Ovary (tissue), 10 donors: ENCODE measurements around the gene MICAL2. TPM values are rescaled to one million over a fixed set of nuclear protein-coding genes. Genes with fewer than 3 reads are reported as not detected.

ENCODE experiments used
- DNase-seq, 5 donors: peaks; one replicate each; pipeline ENCODE4 v3.0.0-alpha.2; 2019 to 2020
- H3K27ac ChIP-seq, 2 donors: fragments of 200-600 bp; one replicate each; pipeline versions ENCODE4 v1.5.1 to v1.8.0; 2019 to 2022
- H3K27me3 ChIP-seq: fragments of 200-600 bp; one replicate; pipeline ENCODE4 v1.8.0; 2022
- H3K36me3 ChIP-seq: fragments of 200-600 bp; sonication (generic); one replicate; pipeline ENCODE4 v1.5.1; 2019
- H3K4me1 ChIP-seq: one replicate; pipeline ENCODE4 v1.8.1; 2013; ENCODE audit warnings: mild to moderate bottlenecking, moderate library complexity; ENCODE audit not compliant: insufficient read depth
- H3K4me3 ChIP-seq: fragments of 200-600 bp; sonication (generic); one replicate; pipeline ENCODE4 v1.5.1; 2017
- H3K9me3 ChIP-seq, 2 donors: fragments of 200-600 bp in 1 of 2; sonication (generic) in 1 of 2; one replicate each; pipeline versions ENCODE4 v1.5.1 to v1.8.1; 2013 to 2019; ENCODE audit warnings: mild to moderate bottlenecking in 1 of 2, moderate library complexity in 1 of 2
- EP300 ChIP-seq: sonication (generic); formaldehyde crosslinking; IDR thresholded peaks from one replicate; pipeline ENCODE4 v1.6.1; 2017; ENCODE audit warnings: antibody characterized with exemption
- POLR2A ChIP-seq: fragments of 450-650 bp; IDR thresholded peaks from one replicate; pipeline ENCODE4 v1.6.1; 2017; ENCODE audit warnings: antibody characterized with exemption, mild to moderate bottlenecking, moderate library complexity
- WGBS, 3 donors: extraction: QIAGEN DNeasy Blood & Tissue Kit in 1 of 3; methylation state at CpG; one replicate each; pipeline versions ENCODE4 v1.1.5 to v1.1.7; 2013 to 2017; 5-methylcytosine and 5-hydroxymethylcytosine counted together
- intact Hi-C, 4 donors: fragments of 100-400 bp; cut with DNase I; formaldehyde crosslinking; loops; one replicate each; pipeline versions ENCODE4 v1.11.0 to v1.15.1; 2022 to 2023
- long read RNA-seq, 3 donors: library from polyadenylated mRNA in 2 of 3; unstranded in 2 of 3; transcript quantifications; one replicate each; pipeline ENCODE4 v2.0.0 and lab custom pipeline, GENCODE V29; 2021 to 2026
- polyA plus RNA-seq, 2 donors: library from polyadenylated mRNA; stranded (reverse); fragments of 200-250 nt in 1 of 2; fragments of 350-450 nt in 1 of 2; fragmentation: Illumina TruSeq in 1 of 2; extraction: RNeasy Lipid Tissue Mini Kit (QIAGEN cat#74804) in 1 of 2; gene quantifications; one replicate each; pipeline ENCODE4 v1.2.3, GENCODE V29; 2013 to 2014
- total RNA-seq, 7 donors: library from RNA; depleted of rRNA in 2 of 7; stranded (reverse); fragments of >200 nt in 2 of 7; fragmentation: NEBNext Ultra II Directional in 3 of 7; extraction: Animal tissue kit (Norgen Biotek cat#: 25700) in 3 of 7; gene quantifications; one replicate each; pipeline versions ENCODE4 v1.1.0 to v1.2.4, GENCODE V29; 2016 to 2023
- TF ChIP-seq, protein P1 (sequence below), 3 donors: fragments of 450-650 bp in 2 of 3; fragments of 200-600 bp in 1 of 3; IDR thresholded peaks; one replicate each; pipeline versions ENCODE4 v1.5.1 to v1.8.0; 2016 to 2022; ENCODE audit warnings: antibody characterized with exemption in 3 of 3, mild to moderate bottlenecking in 1 of 3
- donor health status: DM: no; HTN: no; CAD: no; lungs with moderate emphysema.
- donor health status: DM: no; HTN: no; CAD: no.
- donor health status: Bipolar disorder and iron deficiency.
- donor health status: DM: yes; HTN: yes; CAD: no.
- donor health status: DM: no; HTN: no; CAD: no.
- donor health status: DM: yes; HTN: yes; CAD: no.

Gene MICAL2
- 10 to 100 TPM; 11.0 to 68.5 (median 32.5) TPM for total RNA-seq
- 10 to 100 TPM; 10.7 to 73.6 TPM for polyA plus RNA-seq
- long read RNA-seq, donor 1, partial matches to known transcripts = 3 of 15 reads
- long read RNA-seq, donor 1, other reads (novel, unspliced or antisense) = 12 of 15 reads
- long read RNA-seq, donor 2 = 0 reads
- long read RNA-seq, donor 3, partial matches to known transcripts = 10 of 31 reads
- long read RNA-seq, donor 3, other reads (novel, unspliced or antisense) = 21 of 31 reads

- peak; percentile 82 to 92 (median 85) for DNase-seq
- Histone ChIP-seq H3K27ac (peak within 1 kb of the TSS; percentile 53 to 66), H3K9me3 (no peaks in the 10 kb centered on the region), H3K36me3 (no peaks in the 10 kb centered on the region), H3K4me1 (peaks cover 4% of the 10 kb centered on the region), H3K4me3 (peak within 1 kb of the TSS; percentile 72), H3K27me3 (no peaks in the 10 kb centered on the region)
- WGBS, 3 donors = 0 to 1% (median 1%) methylated on average over 45 to 56 of the region's 56 CpGs
- intact Hi-C loops = loop anchor here in 2 of 4 donors (10.0 kb wide), 2 partner anchors 115 to 125 kb away; no protein-coding TSS in a partner anchor
- TF ChIP-seq EP300 (no peak), POLR2A (peak; percentile 59)
Measured at GRCh38 chr11:12110201-12110713, at the start of gene MICAL2. Gene MICAL2, plus strand, starts transcription at chr11:12110590. Its CDS starts 51,566 bp downstream, at chr11:12162156.

DNA sequence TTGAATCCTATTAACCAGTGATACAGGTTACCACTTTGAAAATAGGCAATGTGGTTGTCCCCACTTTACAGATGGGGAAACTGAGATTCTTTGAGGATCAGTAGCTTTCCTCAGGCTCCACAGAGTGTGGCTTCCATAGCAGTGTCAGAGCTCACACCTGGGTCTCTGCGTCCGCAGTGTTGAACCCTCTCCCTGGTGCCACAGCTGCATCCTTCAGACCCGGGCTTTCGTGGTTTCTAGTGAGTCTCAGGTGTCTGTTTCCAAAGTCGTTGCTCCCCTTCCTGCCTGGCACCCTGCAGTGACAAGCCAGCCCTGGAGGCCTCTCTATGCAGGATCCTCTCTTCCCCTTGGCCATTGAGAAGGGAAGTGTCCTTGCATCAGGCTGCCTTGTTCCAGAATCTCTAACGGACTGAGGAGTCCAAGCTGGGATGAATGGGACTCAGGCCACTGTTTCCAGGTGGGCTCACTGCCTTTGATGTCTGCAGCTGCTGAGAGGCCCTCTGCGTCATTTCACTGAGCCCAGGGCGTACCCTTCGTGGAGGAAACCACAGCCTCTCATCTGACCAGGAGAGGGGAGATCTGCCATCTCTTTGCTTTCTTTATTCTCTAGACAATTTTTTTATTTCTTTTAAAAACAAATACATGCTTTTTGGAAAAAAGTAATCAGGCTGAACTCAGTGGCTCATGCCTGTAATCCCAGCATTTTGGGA, 48.4 kb upstream of the MICAL2 start:
- intact Hi-C loops = no loop called here
- Histone ChIP-seq H3K9me3 (no peaks in the 10 kb centered on the region), H3K36me3 (no peaks in the 10 kb centered on the region), H3K4me3 (no peak overlapping the region), H3K27me3 (no peaks in the 10 kb centered on the region), H3K27ac (no peak overlapping the region), H3K4me1 (no peaks in the 10 kb centered on the region)
- 74 to 78% (median 75%) methylated on average over 9 of the region's 9 CpGs for WGBS, 3 donors
- TF ChIP-seq POLR2A = no peak
- no peak for DNase-seq

DNA sequence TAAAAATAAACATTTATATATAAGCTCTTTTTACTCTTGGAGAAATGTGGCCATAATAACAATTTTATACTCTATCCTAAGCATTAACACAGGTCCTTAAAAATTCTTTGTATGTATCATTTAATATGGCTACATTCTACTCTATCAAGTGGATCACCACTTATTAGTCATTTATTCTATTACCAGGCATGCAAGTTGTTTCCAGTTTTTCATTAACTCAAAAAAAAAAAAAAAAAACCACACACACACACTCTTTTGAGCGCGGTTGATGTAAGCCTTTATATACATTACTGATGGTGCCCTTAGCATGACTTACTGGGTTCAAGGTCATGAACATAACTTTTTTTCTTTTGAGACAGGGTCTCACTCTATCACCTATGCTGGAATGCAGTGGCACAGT, 47.1 kb upstream of the MICAL2 start:
- no peaks in the 10 kb centered on the region for H3K27me3 ChIP-seq
- H3K4me3 ChIP-seq = no peak overlapping the region
- no peak for DNase-seq
- H3K36me3 ChIP-seq = no peaks in the 10 kb centered on the region
- no peak overlapping the region for H3K27ac ChIP-seq
- H3K9me3 ChIP-seq = no peaks in the 10 kb centered on the region
- no peaks in the 10 kb centered on the region for H3K4me1 ChIP-seq
- TF ChIP-seq, protein P1, sequence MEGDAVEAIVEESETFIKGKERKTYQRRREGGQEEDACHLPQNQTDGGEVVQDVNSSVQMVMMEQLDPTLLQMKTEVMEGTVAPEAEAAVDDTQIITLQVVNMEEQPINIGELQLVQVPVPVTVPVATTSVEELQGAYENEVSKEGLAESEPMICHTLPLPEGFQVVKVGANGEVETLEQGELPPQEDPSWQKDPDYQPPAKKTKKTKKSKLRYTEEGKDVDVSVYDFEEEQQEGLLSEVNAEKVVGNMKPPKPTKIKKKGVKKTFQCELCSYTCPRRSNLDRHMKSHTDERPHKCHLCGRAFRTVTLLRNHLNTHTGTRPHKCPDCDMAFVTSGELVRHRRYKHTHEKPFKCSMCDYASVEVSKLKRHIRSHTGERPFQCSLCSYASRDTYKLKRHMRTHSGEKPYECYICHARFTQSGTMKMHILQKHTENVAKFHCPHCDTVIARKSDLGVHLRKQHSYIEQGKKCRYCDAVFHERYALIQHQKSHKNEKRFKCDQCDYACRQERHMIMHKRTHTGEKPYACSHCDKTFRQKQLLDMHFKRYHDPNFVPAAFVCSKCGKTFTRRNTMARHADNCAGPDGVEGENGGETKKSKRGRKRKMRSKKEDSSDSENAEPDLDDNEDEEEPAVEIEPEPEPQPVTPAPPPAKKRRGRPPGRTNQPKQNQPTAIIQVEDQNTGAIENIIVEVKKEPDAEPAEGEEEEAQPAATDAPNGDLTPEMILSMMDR (IDR thresholded peaks at IDR 0.05) = no peak
- TF ChIP-seq EP300 = no peak
- no peak for TF ChIP-seq POLR2A
- intact Hi-C loops = no loop called here
- 89 to 91% (median 89%) methylated on average over 2 of the region's 2 CpGs for WGBS, 3 donors

- no peaks in the 10 kb centered on the region for H3K27me3 ChIP-seq
- H3K9me3 ChIP-seq = no peaks in the 10 kb centered on the region
- 82 to 94% (median 90%) methylated on average over 7 of the region's 7 CpGs for WGBS, 3 donors
- TF ChIP-seq POLR2A (no peak), EP300 (no peak)
- TF ChIP-seq, protein P1 (IDR thresholded peaks at IDR 0.05) = no peak
- intact Hi-C loops = no loop called here
- H3K4me3 ChIP-seq = no peak overlapping the region
- no peak overlapping the region for H3K27ac ChIP-seq
- H3K36me3 ChIP-seq = no peaks in the 10 kb centered on the region
- no peak for DNase-seq
- no peaks in the 10 kb centered on the region for H3K4me1 ChIP-seq
Measured at GRCh38 chr11:12064136-12064953, 46.0 kb upstream of the MICAL2 start.

GRCh38 chr11:12064954-12065280, 45.5 kb upstream of the MICAL2 start:
- TF ChIP-seq, protein P1 (IDR thresholded peaks at IDR 0.05) = no peak
- TF ChIP-seq EP300 (no peak), POLR2A (no peak)
- Histone ChIP-seq H3K36me3 (no peaks in the 10 kb centered on the region), H3K4me3 (no peak overlapping the region), H3K27ac (no peak overlapping the region), H3K27me3 (no peaks in the 10 kb centered on the region), H3K9me3 (no peaks in the 10 kb centered on the region), H3K4me1 (no peaks in the 10 kb centered on the region)
- 80 to 96% (median 94%) methylated on average over 3 of the region's 3 CpGs for WGBS, 3 donors
- DNase-seq = no peak
- intact Hi-C loops = no loop called here
